CD4-positive, alpha-beta T cell treated with Interleukin-21 for 1 hour (primary cell): Measurements from ENCODE around the gene CDC34.
A peak's percentile ranks its signal among the peaks of the same experiment; 100 is the strongest.

Experiments used
- DNase-seq: peaks from one replicate; pipeline ENCODE4 v3.0.0-alpha.2; 2020

Gene CDC34

DNA sequence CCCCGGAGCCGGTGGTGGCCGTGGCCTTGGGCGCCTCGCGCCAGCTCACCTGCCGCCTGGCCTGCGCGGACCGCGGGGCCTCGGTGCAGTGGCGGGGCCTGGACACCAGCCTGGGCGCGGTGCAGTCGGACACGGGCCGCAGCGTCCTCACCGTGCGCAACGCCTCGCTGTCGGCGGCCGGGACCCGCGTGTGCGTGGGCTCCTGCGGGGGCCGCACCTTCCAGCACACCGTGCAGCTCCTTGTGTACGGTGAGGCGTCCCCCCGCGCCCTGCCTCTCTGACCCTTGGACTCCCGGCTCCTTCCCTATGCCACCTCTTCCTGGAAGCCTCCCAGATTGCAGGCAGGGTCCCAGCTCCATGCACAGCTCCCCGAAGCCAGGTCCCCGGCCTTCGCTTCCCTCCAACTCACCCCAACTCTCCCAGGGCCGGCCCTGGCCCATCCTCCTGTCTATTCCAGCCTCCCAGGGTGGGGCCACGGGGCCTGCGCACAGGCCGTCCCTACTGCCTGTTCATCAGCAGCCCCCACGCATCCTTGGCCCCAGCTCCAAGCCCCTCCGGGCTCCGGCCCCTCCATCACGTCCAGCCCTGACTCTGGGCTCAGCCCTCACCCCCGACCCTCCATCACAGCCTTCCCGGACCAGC is 33.6 kb upstream of the CDC34 start:
- DNase-seq, result no peak

DNA sequence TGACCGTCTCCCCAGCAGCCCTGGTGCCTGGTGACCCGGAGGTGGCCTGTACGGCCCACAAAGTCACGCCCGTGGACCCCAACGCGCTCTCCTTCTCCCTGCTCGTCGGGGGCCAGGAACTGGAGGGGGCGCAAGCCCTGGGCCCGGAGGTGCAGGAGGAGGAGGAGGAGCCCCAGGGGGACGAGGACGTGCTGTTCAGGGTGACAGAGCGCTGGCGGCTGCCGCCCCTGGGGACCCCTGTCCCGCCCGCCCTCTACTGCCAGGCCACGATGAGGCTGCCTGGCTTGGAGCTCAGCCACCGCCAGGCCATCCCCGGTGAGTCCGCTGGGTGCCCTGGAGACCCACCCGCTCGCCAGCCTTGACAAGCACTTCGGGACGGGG is 33.1 kb upstream of the CDC34 start:
- DNase-seq, result no peak

DNA sequence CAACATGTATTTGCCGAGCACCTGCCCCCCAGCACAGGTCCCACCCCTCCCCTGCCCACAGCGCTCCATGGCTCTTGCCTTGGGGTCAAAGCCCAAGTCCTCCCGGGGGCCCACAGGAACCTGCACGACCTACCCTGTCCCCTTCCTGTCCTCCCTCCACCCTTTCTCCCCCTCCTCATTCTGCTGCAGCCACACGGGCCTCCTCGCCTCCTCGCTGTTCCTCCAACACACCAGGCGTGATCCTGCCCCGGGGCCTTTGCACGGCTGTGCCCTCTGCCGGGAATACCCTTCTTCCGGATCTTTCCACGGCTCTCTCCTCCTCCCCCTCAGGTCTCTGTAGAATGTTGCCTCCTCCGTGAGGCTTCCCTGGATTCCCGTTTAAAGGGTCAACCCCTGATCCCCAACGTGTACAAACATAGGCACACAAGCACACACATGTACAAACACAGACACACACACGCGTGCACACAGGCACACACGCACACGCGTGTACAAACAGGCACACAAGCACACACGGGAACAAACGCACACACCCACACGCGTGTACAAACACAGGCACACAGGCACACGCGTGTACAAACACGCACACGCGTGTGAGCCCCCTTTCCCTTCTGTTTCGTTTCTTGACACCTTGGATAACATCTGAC is 32.5 kb upstream of the CDC34 start:
- DNase-seq, result no peak

DNA sequence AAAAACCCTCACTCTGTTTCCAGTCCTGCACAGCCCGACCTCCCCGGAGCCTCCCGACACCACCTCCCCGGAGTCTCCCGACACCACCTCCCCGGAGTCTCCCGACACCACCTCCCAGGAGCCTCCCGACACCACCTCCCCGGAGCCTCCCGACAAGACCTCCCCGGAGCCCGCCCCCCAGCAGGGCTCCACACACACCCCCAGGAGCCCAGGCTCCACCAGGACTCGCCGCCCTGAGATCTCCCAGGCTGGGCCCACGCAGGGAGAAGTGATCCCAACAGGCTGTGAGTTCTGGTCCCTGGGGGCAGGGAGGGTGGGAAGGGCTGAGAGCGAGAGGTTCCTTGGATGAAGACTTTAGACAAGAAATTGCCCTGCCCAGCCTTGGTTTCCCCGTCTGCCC is 29.9 kb upstream of the CDC34 start:
- DNase-seq, result no peak

DNA sequence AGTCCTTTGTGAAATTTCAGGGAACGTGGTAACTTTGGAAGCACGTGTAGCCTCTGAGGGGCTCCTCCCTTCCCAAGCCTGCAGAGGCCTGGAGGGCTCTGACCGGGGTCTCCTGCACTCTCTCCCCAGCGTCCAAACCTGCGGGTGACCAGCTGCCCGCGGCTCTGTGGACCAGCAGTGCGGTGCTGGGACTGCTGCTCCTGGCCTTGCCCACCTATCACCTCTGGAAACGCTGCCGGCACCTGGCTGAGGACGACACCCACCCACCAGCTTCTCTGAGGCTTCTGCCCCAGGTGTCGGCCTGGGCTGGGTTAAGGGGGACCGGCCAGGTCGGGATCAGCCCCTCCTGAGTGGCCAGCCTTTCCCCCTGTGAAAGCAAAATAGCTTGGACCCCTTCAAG is 26.9 kb upstream of the CDC34 start:
- no peak for DNase-seq

DNA sequence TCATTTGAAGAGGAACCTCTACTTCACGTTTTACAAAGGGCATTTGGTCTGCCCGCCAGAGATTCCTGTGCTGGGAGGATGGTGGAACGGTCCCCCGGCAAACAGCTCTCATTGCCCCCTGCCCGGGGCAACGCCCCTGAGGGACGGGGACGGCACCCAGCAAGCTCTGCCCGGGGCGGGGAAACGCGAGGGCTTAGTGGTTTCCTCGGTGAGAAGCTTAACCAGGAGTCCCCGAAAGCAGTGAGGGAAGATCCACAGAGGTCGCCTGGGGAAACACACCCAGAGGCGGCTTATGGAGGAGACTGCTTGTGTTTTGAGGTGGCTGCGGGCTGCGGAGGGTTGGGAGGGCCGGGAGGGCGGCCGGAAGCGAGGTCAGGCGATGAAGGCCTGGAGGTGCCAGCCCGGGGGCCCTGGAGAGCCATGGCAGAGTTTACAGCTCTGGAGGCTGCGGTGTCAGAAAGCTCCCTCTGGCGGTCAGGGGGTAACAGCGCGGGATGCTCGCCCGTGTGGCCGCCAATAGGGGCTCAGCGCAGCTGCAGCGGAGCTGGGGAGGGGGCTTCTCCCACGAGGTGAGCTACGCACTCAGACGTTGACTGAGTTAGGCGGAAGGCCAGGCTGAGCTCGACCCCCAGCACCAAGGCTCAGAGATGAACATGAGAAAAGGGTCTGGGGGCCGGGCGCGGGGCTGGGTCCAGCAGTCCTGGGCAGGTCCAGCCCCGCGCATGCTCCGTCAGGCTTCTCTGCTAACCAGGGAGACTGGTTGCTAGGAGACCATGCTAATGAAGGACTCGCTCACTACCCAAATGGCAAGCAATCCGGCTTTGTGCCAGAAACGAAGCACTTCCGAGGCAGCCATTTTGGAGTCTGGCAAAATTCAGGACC is 24.9 kb upstream of the CDC34 start:
- peak; percentile 97 for DNase-seq

DNA sequence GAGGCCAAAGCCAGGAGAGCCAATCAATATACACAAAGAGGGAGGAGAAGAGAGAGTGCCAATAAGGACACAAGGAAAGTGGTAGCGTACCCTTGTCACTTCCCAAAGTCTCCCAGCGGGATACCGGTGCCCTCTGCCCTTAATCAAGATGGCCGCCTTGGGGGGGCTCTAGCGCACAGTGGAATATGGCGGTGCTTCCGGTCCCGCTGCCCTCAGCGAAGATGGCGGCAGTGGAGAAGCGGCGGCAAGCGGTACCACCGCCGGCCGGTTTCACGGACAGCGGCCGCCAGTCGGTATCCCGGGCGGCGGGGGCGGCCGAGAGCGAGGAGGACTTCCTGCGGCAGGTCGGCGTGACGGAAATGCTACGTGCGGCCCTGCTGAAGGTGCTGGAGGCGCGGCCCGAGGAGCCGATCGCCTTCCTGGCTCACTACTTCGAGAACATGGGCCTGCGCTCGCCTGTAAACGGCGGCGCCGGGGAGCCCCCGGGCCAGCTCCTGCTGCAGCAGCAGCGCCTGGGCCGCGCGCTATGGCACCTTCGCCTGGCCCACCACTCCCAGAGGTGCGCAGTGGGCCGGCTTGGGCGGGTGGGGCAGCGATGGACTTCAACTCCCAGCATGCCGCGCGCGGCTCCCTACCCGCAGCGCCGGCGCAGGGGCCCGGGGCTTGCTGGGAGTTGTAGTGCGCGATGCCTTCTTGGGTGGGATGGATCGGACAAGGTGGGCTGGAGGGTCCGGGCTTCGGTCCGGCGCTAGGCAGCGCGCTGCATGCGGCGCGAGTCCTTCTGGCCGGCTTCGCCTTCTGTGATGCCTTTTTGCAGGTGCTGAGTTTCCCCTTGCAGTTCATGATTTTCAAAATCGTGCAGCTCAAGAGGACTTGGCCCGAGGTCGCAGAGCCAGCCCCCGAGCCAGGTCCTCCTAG is 24.0 kb upstream of the CDC34 start, which contains the start of gene TPGS1:
Gene TPGS1 (plus strand): TSS at position 212 of the 918 bp plus-strand sequence. CDS start 10 bp downstream, at position 222.
- peak; percentile 77 for DNase-seq

DNA sequence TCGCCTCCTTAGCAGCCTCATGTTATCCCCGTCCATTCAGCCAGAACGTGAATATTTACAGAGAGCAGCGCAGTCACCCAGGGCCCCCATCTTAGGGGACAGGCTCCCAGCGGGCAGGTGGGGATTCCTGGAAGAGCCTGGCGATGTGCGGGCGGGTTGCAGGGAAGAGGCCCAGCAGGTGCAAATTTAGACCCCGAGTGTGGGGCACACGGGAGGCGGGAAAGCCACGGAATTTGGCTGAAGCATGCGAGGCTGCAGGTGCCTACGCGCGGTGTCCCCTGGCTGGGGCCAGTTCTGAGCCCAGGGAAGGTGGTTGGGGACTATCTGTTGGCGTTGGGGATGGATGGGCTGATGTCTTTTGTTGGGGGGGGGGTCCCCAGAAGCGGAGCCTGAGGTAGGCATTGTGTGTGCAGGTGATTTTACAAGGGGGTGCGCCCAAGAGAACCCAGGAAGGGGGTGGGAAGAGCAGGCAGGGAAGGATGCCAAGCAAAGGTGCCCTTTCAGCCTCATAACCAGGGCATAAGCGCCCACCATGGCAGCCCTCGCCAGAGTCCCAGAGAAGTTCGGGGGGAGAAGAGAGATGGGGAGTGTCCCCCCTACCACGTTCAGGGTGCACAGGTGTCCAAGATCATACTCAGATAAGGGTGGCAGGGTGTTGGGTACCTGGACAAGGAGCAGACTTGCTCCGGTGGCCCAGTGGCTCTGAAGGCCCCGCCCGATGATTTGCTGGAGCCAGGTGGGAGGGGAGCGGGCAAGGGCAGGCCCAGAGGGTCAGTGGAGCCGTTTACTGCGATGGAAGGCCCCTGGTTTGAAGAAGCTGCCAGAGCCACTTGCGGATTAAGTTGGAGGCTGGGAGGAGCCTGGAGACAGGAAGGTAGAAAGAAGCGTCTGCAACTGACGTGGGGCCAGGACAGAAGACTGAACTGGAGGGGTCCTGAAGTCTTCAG is 23.1 kb upstream of the CDC34 start:
- no peak for DNase-seq

DNA sequence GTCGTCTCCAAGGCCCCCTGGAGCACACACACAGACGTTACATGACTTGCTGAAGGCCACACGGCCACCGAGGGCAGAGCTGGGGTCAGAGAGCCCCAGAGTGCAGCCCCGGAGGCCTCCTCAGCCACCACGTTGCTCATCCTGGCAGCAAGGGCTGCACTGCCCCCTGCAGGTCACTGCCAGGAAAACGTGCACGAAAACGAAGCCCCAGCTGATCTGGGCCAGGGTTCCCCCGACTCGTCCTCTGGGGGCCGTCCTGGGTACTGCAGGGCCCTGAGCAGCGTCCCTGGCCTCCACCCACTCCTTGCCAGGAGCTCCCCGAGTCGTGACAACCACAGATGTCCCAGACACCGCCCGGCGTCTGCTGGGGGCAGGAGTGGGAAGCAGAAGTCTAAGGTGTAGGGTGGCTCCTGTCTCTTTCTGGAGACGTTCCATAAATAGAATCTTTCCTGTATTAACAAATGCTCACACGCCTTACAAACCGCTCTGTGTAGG is 20.9 kb upstream of the CDC34 start:
- DNase-seq, result peak; percentile 95

DNA sequence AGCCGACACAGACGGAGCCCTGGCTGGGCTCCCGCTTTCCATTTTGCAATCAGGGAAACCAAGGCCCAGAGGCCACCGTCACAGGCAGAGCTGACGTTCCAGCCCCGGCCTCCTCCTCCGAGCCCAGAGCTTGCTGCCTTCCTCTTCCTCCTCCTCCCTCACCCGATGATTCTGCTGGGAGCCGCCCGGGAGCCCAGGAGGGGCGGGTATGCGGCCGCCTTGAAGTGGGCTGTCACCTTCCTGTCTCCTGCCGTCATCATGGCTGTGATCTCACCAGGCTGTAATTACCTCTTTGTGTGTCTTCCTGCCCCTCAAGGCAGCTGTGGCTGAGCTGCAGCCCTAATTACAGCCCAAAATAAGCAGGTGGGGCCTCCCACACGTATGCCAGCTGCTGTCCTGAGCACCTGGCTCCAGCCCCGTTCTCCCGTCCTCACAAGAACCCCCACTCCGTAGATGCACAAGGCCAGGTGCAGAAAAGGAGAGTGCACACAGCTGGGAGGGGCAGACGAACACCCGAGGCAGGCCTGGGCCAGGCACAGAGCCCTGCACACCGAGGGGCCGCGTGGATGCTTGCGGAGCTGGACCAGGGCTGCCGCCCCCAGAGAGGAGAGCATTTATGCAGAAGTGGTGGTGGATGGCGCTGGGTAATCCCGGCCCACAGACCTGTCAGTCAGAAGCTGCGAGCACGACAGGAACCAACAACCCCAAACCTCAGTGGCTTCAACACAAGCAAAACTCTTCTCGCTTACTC is 20.3 kb upstream of the CDC34 start:
- DNase-seq, result peak; percentile 92

DNA sequence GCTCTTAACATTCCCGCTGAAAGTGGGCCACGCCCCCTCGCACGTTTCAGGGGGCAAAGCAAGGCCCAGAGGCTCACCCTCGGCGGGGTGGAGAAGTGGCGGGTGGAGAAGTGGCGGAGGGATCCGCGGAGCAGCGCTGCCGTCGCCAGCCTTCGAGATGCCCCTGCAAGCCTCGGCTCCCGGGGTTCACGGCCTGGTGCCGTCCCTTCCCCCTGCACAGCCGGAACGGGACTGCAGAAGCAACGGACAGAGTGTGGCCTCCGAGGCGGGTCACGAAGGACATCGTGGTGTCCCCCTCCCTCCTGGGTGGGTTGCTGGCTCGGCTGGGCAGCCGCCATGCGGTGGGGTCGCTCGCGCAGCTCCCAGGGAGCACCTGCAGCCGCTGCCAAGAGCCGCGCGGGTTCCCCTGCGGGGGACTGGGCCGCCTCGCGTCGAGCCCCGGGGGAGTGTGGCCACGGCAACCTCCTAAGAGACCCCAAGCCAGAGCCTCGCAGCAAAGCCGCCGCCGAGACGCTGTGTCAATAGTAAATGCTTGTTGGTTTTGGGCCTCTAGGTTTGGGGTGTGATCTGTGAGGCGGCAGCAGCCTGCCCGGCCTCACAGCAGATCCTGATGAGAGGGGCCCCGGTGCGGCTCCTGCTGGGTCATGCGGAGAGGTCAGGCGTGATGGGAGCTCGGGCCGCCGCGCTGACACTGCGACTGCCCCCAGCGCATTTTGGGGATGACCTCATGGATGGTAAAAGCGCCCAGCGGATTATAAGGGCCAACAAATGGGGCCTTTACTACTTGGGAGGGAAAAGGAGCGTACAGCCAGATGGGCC is 18.8 kb upstream of the CDC34 start:
- DNase-seq, result no peak

DNA sequence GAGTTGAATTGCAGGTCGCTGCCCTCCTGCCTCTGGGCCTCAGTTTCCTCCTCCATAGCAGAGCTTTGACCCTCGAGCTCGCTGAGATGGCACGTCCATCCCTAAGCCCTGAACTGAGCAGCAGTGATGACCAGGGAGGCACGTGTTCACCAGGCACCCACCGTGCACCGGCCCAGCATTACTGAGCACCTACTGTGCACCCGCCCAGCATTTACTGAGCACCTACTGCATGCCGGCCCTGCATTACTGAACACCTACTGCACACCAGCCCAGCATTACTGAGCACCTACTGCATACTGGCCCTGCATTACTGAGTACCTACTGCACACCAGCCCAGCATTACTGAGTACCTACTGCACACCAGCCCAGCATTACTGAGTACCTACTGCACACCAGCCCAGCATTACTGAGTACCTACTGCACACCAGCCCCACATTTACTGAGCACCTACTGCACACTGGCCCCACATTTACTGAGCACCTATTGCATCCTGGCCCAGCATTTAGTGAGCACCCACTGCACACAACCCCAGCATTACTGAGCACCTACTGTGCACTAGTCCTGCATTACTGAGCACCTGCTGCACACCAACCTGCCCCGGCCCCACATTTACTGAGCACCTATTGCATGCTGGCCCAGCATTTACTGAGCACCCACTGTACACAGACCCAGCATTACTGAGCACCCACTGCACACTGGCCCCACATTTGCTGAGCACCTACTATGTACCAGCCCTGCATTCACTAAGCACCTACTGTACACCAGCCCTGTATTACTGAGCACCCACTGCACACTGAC is 18.0 kb upstream of the CDC34 start:
- DNase-seq, result no peak

DNA sequence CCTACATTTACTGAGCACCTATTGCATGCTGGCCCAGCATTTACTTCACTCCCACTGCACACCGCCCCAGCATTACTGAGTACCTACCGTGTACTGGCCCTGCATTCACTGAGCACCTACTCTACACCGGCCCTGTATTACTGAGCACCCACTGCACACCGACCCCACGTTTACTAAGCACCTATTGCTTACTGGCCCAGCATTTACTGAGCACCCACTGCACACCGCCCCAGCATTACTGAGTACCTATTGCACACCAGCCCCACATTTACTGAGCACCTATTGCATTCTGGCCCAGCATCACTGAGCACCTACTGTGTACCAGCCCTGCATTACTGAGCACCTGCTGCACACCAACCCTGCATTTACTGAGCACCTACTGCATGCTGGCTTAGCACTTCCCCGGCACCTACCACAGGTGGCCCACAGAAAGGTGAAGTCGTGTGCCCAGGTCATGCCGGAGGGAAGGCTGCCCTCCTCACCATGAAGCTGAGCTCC is 17.3 kb upstream of the CDC34 start:
- DNase-seq, result no peak

DNA sequence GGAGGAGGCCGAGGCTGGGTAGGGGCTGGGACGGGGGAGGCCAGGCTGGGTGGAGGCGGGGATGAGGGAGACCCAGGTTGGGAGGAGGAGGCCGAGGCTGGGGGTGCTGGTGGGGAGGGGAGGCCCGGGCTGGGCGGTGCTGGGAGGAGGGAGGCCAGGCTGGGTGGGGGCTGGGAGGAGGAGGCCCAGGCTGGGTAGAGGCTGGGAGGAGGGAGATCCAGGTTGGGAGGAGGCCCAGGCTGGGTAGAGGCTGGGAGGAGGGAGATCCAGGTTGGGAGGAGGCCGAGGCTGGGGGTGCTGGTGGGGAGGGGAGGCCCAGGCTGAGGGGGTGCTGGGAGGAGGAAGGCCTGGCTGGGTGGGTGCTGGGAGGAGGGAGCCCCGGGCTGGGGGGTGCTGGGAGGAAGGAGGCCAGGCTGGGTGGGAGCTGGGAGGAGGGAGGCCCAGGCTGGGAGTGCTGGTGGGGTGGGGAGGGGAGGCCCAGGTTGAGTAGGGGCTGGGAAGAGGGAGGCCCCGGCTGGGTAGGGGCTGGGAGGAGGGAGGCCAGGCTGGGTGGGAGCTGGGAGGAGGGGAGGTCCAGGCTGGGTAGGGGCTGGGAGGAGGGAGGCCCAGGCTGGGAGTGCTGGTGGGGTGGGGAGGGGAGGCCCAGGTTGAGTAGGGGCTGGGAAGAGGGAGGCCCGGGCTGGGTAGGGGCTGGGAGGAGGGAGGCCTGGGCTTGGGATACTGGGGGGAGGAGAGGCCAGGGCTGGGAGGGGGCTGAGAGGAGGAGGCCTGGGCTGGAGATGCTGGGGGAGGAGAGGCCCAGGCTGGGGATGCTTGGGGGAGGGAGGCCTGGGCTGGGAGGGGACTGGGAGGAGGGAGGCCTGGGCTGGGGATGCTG is 13.6 kb upstream of the CDC34 start:
- no peak for DNase-seq

DNA sequence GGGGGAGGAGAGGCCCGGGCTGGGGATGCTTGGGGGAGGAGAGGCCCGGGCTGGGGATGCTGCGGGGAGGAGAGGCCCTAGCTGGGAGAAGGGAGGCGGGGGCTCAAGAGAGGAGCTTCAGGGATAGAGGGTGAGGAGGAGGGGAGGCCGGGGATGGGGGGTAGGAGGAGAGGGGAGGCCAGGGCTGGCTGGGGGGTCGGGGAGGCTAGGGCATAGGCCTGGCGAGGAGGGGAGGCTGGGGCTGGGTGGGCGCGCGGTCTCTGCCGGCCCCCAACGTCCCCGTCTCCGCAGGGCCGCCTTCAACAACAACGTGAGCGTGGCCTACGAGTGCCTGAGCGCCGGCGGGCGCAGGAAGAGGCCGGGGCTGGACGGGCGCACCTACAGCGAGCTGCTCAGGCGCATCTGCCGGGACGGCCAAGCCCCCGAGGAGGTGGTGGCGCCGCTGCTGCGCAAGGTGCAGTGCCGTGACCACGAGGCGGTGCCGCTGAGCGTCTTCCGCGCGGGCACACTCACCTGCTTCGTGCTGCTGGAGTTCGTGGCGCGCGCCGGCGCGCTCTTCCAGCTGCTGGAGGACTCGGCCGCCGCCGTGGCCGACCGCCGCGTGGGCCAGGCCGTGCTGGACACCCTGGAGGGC is 12.8 kb upstream of the CDC34 start:
- DNase-seq, result peak; percentile 63

DNA sequence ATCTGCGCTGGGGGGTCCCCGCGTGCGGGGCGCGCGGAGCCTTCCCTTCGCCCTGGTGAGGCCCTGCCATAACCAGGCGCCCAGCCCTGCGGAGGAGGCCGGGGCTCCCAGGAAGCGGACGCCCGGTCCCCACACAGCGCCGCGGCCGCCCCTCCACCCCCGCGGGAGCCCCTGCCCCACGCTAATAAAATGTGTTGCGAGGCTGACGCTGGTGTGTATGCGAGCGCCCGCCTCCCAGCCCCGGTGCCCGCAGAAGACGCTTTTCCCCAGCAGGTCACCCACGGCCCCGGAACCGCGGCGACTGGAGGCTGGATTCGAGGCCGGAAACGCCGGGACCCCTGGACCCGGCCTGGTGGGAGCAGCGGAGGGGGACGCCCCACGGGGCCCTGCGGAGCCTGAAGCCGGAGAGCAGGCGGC is 12.1 kb upstream of the CDC34 start:
- DNase-seq, result no peak

DNA sequence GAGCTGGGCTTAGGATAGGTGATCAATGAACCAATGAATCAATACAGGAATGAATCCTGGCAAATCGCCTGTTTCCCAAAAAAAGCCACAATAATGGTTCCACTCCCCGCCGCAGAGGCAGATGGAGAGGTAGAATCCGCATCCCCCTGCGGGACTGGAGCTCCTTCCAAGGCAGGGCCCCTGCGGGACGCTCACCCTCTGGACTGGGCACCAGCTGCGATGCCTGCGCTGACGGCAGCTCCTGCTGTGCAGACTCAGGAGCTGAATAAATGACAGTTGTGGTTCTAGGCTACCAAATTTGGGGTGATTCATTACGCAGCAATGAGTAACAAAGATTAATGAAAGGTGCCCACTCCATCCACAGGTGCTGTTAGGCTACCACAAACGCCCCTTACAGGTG is 8.8 kb upstream of the CDC34 start:
- DNase-seq, result no peak
